Measurements from ENCODE around the gene ZSWIM6.

The ZSWIM6 gene

DNA sequence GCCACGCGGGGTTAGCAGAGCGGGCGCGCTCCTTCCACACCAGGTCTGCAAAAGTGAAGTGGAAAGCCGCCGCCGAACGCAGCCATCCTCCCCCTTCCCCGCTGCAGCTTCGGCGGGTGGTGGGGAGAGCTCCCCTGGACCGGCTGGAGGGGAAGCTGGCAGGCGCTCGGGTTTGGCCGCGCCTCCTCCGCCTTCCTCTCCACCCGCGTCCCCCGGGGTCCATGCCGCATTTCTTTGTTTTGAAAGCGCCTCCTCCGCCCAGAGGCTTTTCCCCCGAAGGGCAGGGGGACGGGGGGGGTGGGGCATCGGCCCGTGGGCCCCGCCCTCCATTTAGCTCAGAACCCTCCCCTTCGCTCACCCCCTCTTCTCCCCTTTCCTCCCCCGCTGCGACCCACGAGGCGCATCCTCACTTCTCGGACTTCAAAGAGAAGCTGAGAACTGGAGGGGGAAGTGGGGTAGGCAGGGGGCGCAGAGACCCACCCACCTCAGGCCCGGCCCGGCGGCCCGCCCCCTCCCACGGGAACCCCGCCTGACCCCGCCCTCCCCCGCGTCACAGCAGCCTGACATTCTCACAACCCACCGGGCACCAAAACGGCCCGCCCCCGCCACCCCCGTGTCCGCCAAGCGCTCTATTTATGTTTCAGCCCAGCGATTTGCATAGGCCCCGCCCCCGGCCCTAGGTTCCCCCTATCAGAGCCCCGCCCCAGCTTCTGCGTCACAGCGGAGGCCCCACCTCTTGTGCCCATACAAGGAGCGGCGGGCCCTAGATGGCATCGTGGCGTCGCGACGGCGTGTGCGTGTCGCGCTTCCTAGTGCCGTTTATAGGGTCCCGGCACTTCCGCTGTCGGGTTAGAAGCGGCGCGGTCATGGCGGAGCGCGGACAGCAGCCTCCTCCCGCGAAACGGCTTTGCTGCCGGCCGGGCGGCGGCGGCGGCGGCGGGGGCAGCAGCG, at the start of gene ZSWIM6:
Gene ZSWIM6, plus strand, starts transcription at position 852 of the 951 bp plus-strand sequence. Its CDS starts 15 bp downstream, at position 867.
- DNase-seq = peak; percentile 97

- DNase-seq = no peak
Observed at GRCh38 chr5:61283471-61283870, 48.6 kb upstream of the ZSWIM6 start.

GRCh38 chr5:61285531-61285930, 46.5 kb upstream of the ZSWIM6 start:
- DNase-seq = no peak

DNA sequence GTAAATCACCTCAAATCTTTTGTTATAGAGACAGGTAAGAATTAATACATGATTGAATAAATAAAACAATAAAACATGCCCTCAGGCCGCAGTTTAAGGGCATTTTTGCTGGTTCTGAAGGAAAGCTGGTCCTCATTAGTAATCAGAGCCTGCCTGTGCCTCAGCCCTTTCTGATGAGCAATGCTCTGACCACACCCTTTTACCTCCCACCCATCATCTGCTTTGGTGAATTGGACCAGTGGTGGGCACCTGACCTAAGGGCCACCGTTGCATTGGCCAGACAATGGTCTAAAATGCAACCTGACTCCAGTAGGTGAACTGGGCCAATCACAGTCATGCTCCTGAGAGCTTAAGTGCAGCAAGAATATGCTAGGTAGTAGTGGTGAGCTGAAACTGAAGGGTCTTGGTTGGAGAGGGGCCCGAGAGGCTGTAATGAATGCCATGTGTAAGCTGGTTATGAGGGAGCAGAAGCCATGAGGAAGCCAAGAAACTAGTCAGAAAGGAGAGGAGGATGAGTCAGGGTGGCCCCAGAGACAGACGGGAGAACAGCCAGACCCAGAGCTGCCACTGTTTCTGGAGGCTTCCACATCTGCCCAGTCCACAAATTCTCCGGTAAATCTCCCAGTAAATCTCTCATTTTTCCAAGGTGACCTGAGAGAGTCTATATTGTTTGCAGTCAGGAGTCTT, 45.5 kb upstream of the ZSWIM6 start:
- no peak for DNase-seq

DNA sequence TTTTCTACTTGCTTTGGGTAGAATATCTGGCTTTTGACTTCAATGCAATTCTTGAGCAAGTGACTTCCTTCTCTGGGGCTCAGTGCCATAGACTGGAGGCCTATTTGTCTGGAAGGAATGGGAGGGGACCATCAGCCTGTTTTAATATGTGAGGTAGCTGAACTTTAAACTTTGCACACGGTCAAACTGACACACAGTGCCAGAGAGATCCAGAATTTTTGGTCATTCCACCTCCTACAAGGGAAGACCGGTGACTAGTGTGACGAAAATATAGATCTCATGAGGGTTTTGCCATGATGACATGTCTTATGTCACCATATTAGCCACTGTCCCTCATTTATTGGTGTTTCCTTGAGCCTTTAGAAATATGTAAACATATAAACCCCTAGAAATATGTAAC, 44.6 kb upstream of the ZSWIM6 start:
- no peak for DNase-seq

- DNase-seq = no peak
Observed at GRCh38 chr5:61289241-61289640, 42.8 kb upstream of the ZSWIM6 start.

DNA sequence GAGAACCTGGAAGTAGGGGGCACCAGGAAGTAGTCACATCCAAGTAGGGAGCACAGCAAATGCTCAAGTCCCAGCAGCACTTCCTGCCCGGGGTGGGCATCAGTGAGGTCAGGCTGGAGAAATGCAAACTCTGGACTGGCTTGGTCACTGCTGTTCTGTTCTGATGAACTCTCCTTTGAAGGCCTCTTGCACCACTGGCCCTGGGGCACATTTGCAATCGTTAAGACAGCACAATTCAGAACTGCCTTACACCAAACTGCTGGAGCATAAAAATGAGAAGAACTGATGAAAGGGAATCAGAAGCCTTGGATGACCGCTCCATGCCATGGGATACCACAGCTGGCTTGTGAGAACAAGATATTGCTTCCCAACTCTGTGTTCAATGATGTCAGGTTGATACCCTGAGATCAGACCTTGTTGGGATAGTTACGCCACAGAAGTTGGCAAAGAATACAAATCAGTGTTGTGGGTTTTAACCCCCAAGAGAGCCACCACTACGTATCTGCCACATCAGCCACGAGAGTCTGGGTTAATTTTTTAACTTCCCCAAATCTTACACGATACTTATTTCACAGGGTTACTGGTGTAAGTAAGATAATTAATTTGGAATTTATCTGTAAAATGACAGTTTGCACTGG, 42.3 kb upstream of the ZSWIM6 start:
- DNase-seq = no peak

DNA sequence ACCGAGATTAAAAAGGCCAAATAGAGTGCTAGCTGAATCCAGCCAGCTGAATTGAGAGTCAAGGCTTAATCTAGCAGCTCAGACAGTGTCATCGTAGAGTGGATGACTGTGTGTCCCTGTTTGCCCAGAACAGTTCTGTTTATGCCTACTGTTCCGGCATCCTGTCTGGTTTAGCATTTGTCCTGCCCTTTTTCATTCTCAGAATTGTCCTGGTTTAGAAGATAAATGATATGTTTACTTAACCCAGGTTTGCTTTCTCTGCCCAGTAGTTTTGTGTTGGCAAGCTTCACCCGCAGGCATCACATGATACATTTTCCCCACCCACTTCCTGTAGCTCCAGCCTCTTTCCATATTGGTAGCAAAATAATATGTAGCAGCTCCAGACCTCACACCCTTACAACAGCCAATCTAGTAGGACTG, 41.3 kb upstream of the ZSWIM6 start:
- no peak for DNase-seq

DNA sequence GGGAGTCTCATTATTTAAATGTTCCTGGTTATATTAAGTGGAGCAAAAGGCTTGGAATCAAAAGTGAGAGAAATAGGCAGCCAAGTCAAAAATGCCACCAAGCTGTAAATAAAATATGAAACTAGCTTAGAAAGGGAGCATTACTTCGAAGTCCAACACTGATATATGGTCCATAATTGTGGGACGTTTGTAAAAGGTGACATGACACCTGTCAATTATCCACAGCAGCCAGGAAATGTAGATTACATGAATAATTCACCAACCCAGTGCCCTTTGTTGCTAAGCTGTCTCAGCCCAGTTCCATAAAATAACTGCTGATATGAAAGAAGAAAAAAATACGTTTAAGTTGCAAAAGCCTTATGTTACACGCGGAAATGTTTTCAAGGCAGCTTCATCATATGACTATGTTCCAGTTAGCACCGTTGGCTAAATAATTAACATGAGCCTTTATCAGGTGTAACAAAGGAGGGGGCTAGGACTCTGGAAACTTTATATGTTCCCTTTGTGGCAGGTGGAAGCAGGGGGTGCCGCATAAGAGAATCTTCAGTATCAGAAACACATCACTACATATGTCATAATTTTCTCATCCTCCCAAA, 39.9 kb upstream of the ZSWIM6 start:
- DNase-seq = no peak

DNA sequence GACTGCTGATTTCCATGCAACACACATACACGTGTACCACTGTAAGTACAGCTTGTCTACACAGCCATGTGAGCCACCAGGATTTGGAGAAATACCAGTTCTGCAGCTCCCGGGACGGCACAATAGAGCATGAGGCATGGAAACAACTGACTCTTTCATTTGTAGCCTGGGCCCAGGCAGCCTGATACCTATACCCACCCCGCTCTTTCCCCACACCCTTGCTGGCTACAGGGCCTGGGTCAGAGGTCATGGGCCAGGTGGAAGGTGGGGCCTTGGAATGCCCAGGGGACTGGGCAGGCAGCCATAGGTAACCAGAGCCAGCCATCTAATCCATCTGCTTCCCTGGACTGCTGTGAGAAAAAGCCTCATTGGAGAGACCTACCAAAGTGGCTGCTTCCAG, 39.0 kb upstream of the ZSWIM6 start:
- no peak for DNase-seq

- DNase-seq = no peak
Observed at GRCh38 chr5:61293873-61294272, 38.2 kb upstream of the ZSWIM6 start.

- no peak for DNase-seq
Observed at GRCh38 chr5:61295365-61295764, 36.7 kb upstream of the ZSWIM6 start.

GRCh38 chr5:61298066-61298465, 34.0 kb upstream of the ZSWIM6 start:
- DNase-seq = no peak

DNA sequence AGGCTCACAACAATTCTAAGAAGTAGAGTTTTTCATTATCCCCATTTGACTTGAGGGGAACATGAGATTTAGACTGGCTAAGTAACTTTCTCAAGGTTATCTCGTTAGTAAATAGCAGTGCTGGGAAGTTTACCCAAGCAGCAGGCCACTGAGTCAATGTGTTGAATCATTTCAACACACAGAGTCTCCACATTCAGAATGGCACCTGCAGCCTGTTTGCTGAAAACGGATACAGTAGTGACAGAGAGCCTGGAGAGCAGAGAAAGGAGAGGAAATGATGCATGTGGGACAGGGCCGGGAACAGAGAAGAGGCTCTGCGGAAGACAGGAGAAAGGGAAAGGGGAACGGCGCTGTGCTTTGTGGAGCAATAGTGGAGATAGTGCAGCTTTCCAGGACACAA, 33.5 kb upstream of the ZSWIM6 start:
- DNase-seq = no peak

DNA sequence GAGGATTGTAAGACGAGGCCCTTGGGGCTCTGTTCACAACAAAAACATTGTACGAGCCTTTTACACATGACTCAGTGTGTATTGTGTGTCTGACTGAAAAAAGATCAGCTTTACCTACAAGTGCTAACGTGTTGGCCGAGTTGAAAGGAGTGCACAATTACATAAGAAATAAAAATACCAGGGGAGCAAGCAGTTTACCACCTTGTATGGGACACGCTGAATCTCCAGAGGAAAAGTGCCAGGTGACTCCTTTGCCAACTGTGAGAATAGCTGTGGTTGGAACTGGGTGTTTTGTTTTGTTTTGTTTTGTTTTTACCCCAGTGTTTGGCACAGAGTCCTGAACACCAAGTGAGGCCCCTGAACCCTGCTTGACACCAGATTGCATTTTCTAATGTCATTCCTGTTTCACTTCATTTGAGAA, 32.8 kb upstream of the ZSWIM6 start:
- DNase-seq = no peak

DNA sequence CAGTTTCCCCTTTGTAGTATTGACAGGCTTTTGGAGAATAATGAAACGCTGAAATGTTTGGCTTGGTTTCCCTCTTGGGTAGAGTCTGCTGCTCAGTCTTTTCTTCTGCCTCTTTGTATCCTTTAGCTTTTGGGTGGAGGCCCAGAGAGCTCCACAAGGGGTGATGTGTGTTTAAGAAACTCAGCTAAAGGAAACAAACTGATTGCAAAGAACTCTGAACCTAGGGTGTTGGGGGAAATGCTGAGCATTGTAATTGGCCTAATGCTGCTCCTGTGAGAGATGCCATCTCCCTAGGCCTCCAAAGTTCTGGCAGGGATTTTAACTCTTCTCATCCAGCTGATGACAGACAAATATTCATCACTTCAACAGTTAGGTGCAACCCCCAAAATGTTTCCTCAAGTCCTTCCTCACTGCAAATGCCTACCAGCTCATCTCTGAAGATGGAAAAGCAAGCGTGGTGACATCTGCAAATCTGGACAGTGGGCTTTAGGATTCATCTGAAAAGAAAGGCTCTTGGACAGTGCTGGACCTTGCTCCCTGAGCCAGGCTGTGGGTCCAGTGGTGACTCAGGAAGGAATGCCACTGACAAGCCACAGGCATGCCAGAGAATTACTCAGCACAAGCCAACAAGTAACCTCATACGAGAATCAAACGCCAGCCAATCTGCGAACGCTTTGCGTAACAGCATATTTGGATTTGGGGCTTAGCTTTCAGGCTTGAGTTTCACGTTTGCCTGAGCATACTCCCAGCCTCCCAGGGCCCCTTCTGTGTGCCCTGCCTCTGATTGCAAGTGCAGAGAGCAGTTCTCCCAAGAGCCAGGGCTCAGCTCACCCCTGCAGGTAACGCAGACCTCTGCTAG, 30.5 kb upstream of the ZSWIM6 start:
- no peak for DNase-seq

GRCh38 chr5:61302200-61302563, 29.9 kb upstream of the ZSWIM6 start:
- no peak for DNase-seq

DNA sequence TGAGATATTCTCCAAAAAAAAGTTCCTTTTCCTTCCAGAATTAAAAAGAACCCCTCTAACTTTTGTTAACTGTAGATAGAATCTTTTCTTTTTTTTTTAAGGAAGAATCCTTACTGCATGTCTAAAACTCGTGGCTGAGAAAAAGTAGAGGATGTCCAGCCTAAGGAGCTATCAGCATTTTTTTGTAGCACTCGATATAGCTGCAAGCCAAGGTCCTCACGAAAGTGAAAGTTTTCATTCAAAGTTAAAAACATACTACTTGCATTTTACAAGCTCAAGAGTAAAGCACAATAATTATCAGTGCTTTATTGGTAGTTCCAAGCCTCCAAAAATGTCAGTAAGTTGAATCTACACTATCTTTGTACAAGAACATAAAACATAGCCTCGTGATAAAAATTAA, 28.7 kb upstream of the ZSWIM6 start:
- no peak for DNase-seq

DNA sequence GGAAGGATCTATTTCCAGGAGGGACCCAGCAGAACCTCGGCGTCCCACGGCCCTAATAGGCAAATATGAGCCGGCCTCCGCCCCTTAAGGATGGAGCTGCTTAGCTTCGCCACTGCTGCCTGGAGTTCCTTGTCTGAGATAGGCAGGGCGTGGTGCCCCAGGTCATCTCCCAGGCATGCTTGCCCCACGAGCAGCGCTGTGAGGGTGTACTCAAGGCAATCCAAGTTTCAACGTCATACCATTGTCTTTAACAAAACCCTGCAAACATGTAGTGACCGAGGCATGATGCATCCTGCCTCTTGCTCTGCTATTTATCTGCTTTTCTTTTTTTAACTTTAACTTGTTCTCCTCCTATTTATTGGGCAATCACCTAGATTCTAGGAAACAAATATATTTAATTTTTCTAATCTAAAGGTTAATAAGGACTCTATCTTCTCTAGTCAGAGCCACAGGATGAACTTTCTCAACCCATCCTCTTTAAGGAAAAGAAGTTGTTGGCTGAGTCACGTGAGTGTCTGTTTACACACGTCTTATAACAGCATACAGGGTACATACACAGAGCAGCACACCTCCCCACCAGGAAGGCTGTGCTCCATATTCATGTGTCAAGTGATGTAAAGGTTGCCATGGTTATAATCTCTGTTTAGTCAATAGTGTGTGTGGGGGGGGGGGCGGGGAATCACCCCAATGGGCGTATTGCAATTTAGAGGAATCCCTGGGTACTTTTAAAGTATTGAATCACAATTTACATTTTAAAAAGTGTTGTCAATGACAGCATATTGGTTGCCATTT, 27.3 kb upstream of the ZSWIM6 start:
- DNase-seq = no peak

DNA sequence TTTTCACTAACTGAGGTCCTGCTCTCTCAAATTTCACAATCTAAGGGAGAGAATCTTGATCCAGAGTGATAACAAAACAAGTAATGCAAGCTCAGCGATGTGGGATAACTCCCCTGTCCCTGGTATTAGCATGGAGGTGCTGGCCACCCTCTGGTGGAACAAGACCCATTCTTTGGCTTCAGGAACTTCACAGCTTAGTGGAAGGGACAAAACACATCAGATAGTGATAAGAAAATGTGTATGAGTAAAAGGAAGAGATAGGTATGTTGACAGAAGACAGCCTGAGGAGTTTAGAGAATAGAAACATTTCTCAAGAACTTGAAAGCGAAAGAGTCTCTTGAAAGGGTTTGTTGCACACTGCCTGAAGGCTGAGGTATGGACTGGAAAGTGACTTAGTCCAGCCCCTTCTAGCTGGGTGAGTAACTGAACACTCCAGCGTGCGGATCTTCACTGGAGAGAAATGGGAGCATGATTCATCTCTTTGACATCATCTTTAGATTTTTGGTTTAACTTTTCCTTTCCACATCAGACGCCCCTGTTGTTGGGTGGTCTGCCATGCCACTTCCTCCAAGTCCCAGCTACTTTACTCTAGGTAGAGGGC, 25.4 kb upstream of the ZSWIM6 start:
- no peak for DNase-seq

DNA sequence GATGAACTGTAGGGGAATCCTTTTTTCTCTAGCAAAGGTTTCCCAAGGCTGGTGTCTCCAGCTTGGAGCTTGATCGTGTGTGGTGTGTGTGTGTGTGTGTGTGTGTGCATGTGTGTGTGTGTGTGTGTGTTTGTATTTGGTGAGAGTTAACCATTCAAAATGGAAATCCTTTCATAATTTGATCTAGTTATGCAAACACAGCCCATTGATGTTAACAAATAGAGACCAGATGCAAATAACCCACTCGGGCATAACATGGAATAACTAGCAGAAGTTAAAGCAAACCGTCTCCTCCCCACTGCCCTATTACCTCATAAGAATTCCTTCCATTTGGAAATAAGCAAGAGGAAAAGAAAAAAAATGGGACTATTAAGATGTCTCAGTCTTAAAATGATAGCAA, 24.9 kb upstream of the ZSWIM6 start:
- no peak for DNase-seq
